ENCODE data around the gene MLXIPL.
A peak's percentile ranks its signal among the peaks of the same experiment; 100 is the strongest.
"Not testable (repeated sequence)": the region's sequence is repeated elsewhere in the genome, so short reads cannot be mapped to it uniquely, and the experiment has no call there.

Gene MLXIPL

GRCh38 chr7:73617520-73617919 is 6.8 kb downstream of the MLXIPL start:
- H3K36me3 ChIP-seq (ENCODE audit: control insufficient read depth in 1 of 2, insufficient read depth in 2 of 2, low read depth in 1 of 2, low read length in 2 of 2); H4K8ac ChIP-seq (ENCODE audit: low read length); H3K4me2 ChIP-seq (ENCODE audit: low read length, poor library complexity, severe bottlenecking); H3K4ac ChIP-seq (ENCODE audit: low read depth in 1 of 2, low read length in 2 of 2); H4K91ac ChIP-seq (ENCODE audit: low read length); H2BK12ac ChIP-seq (ENCODE audit: low read length in 2 of 2); H3K4me3 ChIP-seq (ENCODE audit: insufficient read depth in 1 of 2, low read depth in 1 of 2, low read length in 2 of 2); H2BK120ac ChIP-seq (ENCODE audit: low read depth, low read length); H3K4me1 ChIP-seq (ENCODE audit: control insufficient read depth, insufficient read depth, low read depth, low read length); H2AFZ ChIP-seq (ENCODE audit: low read depth, low read length); H3K9ac ChIP-seq (ENCODE audit: low read length); H3K79me1 ChIP-seq (replicated peaks; ENCODE audit: low read length, poor library complexity, severe bottlenecking); H3K14ac ChIP-seq (ENCODE audit: low read length in 2 of 2); H3K18ac ChIP-seq (ENCODE audit: low read depth in 1 of 2, low read length in 2 of 2); H2AK5ac ChIP-seq (ENCODE audit: low read length, severe bottlenecking); H2BK5ac ChIP-seq (ENCODE audit: low read depth, low read length, poor library complexity, severe bottlenecking); H3K9me3 ChIP-seq (ENCODE audit: control insufficient read depth, low read length); H2BK15ac ChIP-seq (ENCODE audit: low read depth, poor library complexity, severe bottlenecking); H3K27ac ChIP-seq (ENCODE audit: low read length, poor library complexity, severe bottlenecking); H3K23ac ChIP-seq (ENCODE audit: low read length in 2 of 2); DNase-seq: not testable (repeated sequence)
- 95% methylated on average over 9 of the region's 9 CpGs for WGBS
- H3K27me3 ChIP-seq (ENCODE audit: control insufficient read depth in 1 of 2, insufficient read depth in 1 of 2, low read length in 2 of 2) = peaks cover 19 to 20% of the 10 kb centered on the region in 2 experiments

- Histone ChIP-seq H3K4me1 (ENCODE audit: control insufficient read depth, insufficient read depth, low read depth, low read length) (peaks cover 3% of the 10 kb centered on the region), H3K14ac (ENCODE audit: low read length in 2 of 2) (no peak overlapping the region), H4K8ac (ENCODE audit: low read length) (no peak overlapping the region), H2BK12ac (ENCODE audit: low read length in 2 of 2) (no peak overlapping the region), H3K27me3 (ENCODE audit: control insufficient read depth in 1 of 2, insufficient read depth in 1 of 2, low read length in 2 of 2) (peaks cover 6 to 11% of the 10 kb centered on the region in 2 experiments), H3K27ac (ENCODE audit: low read length, poor library complexity, severe bottlenecking) (no peak overlapping the region), H3K18ac (ENCODE audit: low read depth in 1 of 2, low read length in 2 of 2) (no peak overlapping the region), H3K4me2 (ENCODE audit: low read length, poor library complexity, severe bottlenecking) (no peak overlapping the region), H3K79me1 (replicated peaks; ENCODE audit: low read length, poor library complexity, severe bottlenecking) (no peaks in the 10 kb centered on the region), H3K36me3 (ENCODE audit: control insufficient read depth in 1 of 2, insufficient read depth in 2 of 2, low read depth in 1 of 2, low read length in 2 of 2) (no peaks in the 10 kb centered on the region), H3K4ac (ENCODE audit: low read depth in 1 of 2, low read length in 2 of 2) (no peak overlapping the region), H3K23ac (ENCODE audit: low read length in 2 of 2) (no peak overlapping the region), H2BK15ac (ENCODE audit: low read depth, poor library complexity, severe bottlenecking) (peak overlapping the region; percentile 45), H2AFZ (ENCODE audit: low read depth, low read length) (no peak overlapping the region), H3K9ac (ENCODE audit: low read length) (no peak overlapping the region), H2BK120ac (ENCODE audit: low read depth, low read length) (no peak overlapping the region), H3K4me3 (ENCODE audit: insufficient read depth in 1 of 2, low read depth in 1 of 2, low read length in 2 of 2) (no peak overlapping the region), H2AK5ac (ENCODE audit: low read length, severe bottlenecking) (no peak overlapping the region), H2BK5ac (ENCODE audit: low read depth, low read length, poor library complexity, severe bottlenecking) (no peak overlapping the region), H4K91ac (ENCODE audit: low read length) (no peak overlapping the region), H3K9me3 (ENCODE audit: control insufficient read depth, low read length) (no peaks in the 10 kb centered on the region)
- no peak for DNase-seq
- 60% methylated on average over 4 of the region's 4 CpGs for WGBS
These were observed 8.4 kb downstream of the MLXIPL start for GRCh38 chr7:73615886-73616285.

- H3K23ac ChIP-seq (ENCODE audit: low read length in 2 of 2); H3K79me1 ChIP-seq (replicated peaks; ENCODE audit: low read length, poor library complexity, severe bottlenecking); H2BK120ac ChIP-seq (ENCODE audit: low read depth, low read length): not testable (repeated sequence)
These were observed 9.4 kb downstream of the MLXIPL start for GRCh38 chr7:73614937-73615336.

DNA sequence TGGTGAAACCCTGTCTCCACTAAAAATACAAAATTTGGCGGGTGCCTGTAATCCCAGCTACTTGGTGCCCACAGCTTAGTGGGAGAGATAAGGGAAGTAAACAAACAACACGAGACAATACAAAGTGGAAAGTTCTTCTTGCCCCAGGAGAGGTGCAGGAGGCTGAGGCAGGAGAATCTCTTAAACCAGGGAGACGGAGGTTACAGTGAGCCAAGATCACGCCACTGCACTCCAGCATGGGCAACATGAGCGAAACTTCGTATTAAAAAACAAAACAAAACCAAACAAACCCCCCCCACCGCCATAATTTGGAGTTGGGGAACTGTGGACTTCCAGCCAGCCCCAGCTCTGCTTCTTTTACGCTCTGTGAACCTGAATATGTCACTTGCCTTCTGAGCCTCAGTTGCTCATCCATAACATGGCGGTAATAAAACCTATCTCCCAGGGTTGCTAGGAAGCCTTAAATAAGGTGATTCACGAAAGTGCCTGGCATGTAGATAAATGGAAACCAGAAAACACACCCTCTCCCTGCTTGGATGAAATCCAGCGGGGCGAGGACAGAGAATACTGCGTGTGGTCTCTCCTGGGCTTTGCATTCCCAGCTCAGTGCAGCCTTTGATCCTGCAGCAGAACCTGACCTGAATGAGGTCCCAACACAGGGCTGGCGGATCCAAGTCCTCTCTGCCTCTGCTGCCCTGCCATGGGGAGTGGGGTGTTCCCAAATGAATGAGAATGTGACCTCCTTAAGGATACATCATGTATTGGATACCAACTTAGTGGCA is 10.2 kb downstream of the MLXIPL start:
- Histone ChIP-seq H2BK120ac (ENCODE audit: low read depth, low read length) (no peak overlapping the region), H3K9ac (ENCODE audit: low read length) (no peak overlapping the region), H3K18ac (ENCODE audit: low read depth in 1 of 2, low read length in 2 of 2) (no peak overlapping the region), H3K27me3 (ENCODE audit: control insufficient read depth in 1 of 2, insufficient read depth in 1 of 2, low read length in 2 of 2) (peaks cover 6 to 18% of the 10 kb centered on the region in 2 experiments), H3K14ac (ENCODE audit: low read length in 2 of 2) (no peak overlapping the region), H3K36me3 (ENCODE audit: control insufficient read depth in 1 of 2, insufficient read depth in 2 of 2, low read depth in 1 of 2, low read length in 2 of 2) (no peaks in the 10 kb centered on the region), H2AFZ (ENCODE audit: low read depth, low read length) (no peak overlapping the region), H3K4me2 (ENCODE audit: low read length, poor library complexity, severe bottlenecking) (no peak overlapping the region), H3K9me3 (ENCODE audit: control insufficient read depth, low read length) (no peaks in the 10 kb centered on the region), H4K91ac (ENCODE audit: low read length) (no peak overlapping the region), H2BK12ac (ENCODE audit: low read length in 2 of 2) (no peak overlapping the region), H3K4me3 (ENCODE audit: insufficient read depth in 1 of 2, low read depth in 1 of 2, low read length in 2 of 2) (no peak overlapping the region), H3K4ac (ENCODE audit: low read depth in 1 of 2, low read length in 2 of 2) (no peak overlapping the region), H3K79me1 (replicated peaks; ENCODE audit: low read length, poor library complexity, severe bottlenecking) (no peaks in the 10 kb centered on the region), H2BK5ac (ENCODE audit: low read depth, low read length, poor library complexity, severe bottlenecking) (no peak overlapping the region), H2AK5ac (ENCODE audit: low read length, severe bottlenecking) (no peak overlapping the region), H3K23ac (ENCODE audit: low read length in 2 of 2) (no peak overlapping the region), H3K4me1 (ENCODE audit: control insufficient read depth, insufficient read depth, low read depth, low read length) (peaks cover 3% of the 10 kb centered on the region), H3K27ac (ENCODE audit: low read length, poor library complexity, severe bottlenecking) (no peak overlapping the region), H4K8ac (ENCODE audit: low read length) (no peak overlapping the region), H2BK15ac (ENCODE audit: low read depth, poor library complexity, severe bottlenecking) (no peak overlapping the region)
- DNase-seq = no peak
- 75% methylated on average over 12 of the region's 14 CpGs for WGBS

More at GRCh38 chr7:73614937-73615336, 9.4 kb downstream of the MLXIPL start:
- H2BK5ac ChIP-seq (ENCODE audit: low read depth, low read length, poor library complexity, severe bottlenecking); H3K36me3 ChIP-seq (ENCODE audit: control insufficient read depth in 1 of 2, insufficient read depth in 2 of 2, low read depth in 1 of 2, low read length in 2 of 2); H3K9me3 ChIP-seq (ENCODE audit: control insufficient read depth, low read length); H3K4me2 ChIP-seq (ENCODE audit: low read length, poor library complexity, severe bottlenecking); H2BK15ac ChIP-seq (ENCODE audit: low read depth, poor library complexity, severe bottlenecking); H4K91ac ChIP-seq (ENCODE audit: low read length); H2BK12ac ChIP-seq (ENCODE audit: low read length in 2 of 2); H3K14ac ChIP-seq (ENCODE audit: low read length in 2 of 2); DNase-seq; H3K18ac ChIP-seq (ENCODE audit: low read depth in 1 of 2, low read length in 2 of 2); H3K4me1 ChIP-seq (ENCODE audit: control insufficient read depth, insufficient read depth, low read depth, low read length); H3K9ac ChIP-seq (ENCODE audit: low read length); H3K27ac ChIP-seq (ENCODE audit: low read length, poor library complexity, severe bottlenecking); H2AFZ ChIP-seq (ENCODE audit: low read depth, low read length); H2AK5ac ChIP-seq (ENCODE audit: low read length, severe bottlenecking); H3K4me3 ChIP-seq (ENCODE audit: insufficient read depth in 1 of 2, low read depth in 1 of 2, low read length in 2 of 2); H4K8ac ChIP-seq (ENCODE audit: low read length); H3K4ac ChIP-seq (ENCODE audit: low read depth in 1 of 2, low read length in 2 of 2): not testable (repeated sequence)
- WGBS = 82% methylated on average over 10 of the region's 10 CpGs
- H3K27me3 ChIP-seq (ENCODE audit: control insufficient read depth in 1 of 2, insufficient read depth in 1 of 2, low read length in 2 of 2) = peaks cover 6 to 16% of the 10 kb centered on the region in 2 experiments
